ENCODE data around the gene ESPNL. TPM values are rescaled to one million over a fixed set of nuclear protein-coding genes. Genes with fewer than 3 reads are reported as not detected.
A peak's percentile ranks its signal among the peaks of the same experiment; 100 is the strongest.

ESPNL gene
- total RNA-seq, 1 experiment from 2014 or later = 0.19 TPM

- TF ChIP-seq CTCF (IDR thresholded peaks at IDR 0.05; ENCODE audit: unreplicated experiment) = no peak
- Mint-ChIP-seq H3K27ac (ENCODE audit: unreplicated experiment) (no peak overlapping the region), H3K36me3 (ENCODE audit: insufficient read depth, unreplicated experiment) (peaks cover 42% of the 10 kb centered on the region), H3K9me3 (ENCODE audit: low read depth, unreplicated experiment) (no peaks in the 10 kb centered on the region), H3K4me3 (ENCODE audit: low read depth, unreplicated experiment) (no peak overlapping the region), H3K4me1 (ENCODE audit: low read depth, unreplicated experiment) (peaks cover 23% of the 10 kb centered on the region), H3K27me3 (ENCODE audit: unreplicated experiment) (peaks cover 14% of the 10 kb centered on the region)
- CTCF ChIA-PET = no interaction called here
- no peak for DNase-seq
- BruUV-seq (replicated peaks) = no TSS peak
- intact Hi-C loops (cut with micrococcal nuclease; ENCODE audit: unreplicated experiment) = no loop called here
These were observed 67.2 kb downstream of the ESPNL start for GRCh38 chr2:238167344-238167715.

DNA sequence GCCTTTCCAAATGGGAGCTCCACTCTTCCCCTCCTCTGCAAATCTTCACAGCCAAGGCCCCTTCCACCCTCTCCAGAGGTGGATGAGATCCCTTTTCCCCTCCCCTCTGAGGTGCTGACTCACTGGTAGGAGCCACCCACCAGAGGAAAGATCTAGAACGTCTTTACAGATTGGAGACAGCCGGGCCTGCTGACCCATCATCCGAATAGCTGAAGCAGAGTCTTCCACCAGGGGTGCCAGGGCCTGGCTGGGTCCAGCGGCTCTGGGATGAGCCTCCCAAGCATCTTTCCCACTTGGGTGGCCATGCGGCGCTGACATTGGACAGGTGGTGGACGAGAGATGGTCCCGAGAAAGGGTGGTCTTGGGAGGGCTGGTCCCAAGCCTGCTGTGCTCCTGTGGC is 67.6 kb downstream of the ESPNL start:
- Mint-ChIP-seq H3K4me1 (ENCODE audit: low read depth, unreplicated experiment) (peaks cover 23% of the 10 kb centered on the region), H3K9me3 (ENCODE audit: low read depth, unreplicated experiment) (no peaks in the 10 kb centered on the region), H3K27me3 (ENCODE audit: unreplicated experiment) (peaks cover 14% of the 10 kb centered on the region), H3K27ac (ENCODE audit: unreplicated experiment) (no peak overlapping the region), H3K36me3 (ENCODE audit: insufficient read depth, unreplicated experiment) (peaks cover 45% of the 10 kb centered on the region), H3K4me3 (ENCODE audit: low read depth, unreplicated experiment) (no peak overlapping the region)
- no TSS peak for BruUV-seq (replicated peaks)
- intact Hi-C loops (cut with micrococcal nuclease; ENCODE audit: unreplicated experiment) = no loop called here
- no peak for DNase-seq
- CTCF ChIA-PET = no interaction called here
- no peak for TF ChIP-seq CTCF (IDR thresholded peaks at IDR 0.05; ENCODE audit: unreplicated experiment)

DNA sequence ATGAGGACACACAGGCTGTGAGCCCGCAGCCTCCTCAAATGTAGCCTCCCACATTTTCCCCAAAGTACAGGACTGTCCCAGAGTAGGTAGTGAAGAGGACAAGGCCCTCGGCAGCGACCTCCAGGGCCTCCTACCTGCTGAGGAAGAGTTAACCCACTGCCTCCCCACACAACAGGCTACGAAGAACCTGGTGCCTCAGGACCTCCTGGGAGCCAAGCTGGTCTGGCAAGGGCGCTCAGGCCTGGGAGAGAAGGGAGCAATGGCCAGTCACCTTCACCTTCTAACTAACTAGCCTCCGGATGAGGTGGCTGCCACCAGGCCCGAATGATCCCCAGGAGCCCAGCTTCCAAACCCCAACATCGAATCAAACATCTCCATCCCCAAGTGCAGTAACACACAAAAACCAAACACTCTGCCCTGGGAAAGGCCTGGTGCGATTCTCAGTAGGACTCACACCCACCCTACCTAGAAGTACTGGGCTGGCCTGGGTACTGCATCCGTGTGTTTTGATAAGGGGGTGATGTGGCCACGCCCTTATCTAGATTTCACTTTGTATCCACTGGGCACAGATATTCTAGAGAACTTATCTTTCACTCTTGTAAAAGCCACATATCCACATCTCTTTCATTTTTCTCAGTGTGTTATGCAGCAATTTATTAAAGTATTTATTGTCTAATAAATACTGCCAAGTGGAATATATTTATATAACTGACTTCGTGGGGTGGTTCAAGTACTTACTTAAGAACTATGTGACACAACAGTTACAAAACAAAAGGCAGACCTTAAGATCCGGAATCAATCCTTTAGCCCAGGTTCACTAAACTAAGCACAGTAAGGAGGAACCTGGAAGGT is 68.3 kb downstream of the ESPNL start:
- Mint-ChIP-seq H3K36me3 (ENCODE audit: insufficient read depth, unreplicated experiment) (peaks cover 47% of the 10 kb centered on the region), H3K9me3 (ENCODE audit: low read depth, unreplicated experiment) (no peaks in the 10 kb centered on the region), H3K4me1 (ENCODE audit: low read depth, unreplicated experiment) (peaks cover 23% of the 10 kb centered on the region), H3K27ac (ENCODE audit: unreplicated experiment) (peak overlapping the region; percentile 42), H3K27me3 (ENCODE audit: unreplicated experiment) (peaks cover 14% of the 10 kb centered on the region), H3K4me3 (ENCODE audit: low read depth, unreplicated experiment) (no peak overlapping the region)
- intact Hi-C loops (cut with micrococcal nuclease; ENCODE audit: unreplicated experiment) = no loop called here
- DNase-seq = no peak
- CTCF ChIA-PET = no interaction called here
- BruUV-seq (replicated peaks) = no TSS peak
- TF ChIP-seq CTCF (IDR thresholded peaks at IDR 0.05; ENCODE audit: unreplicated experiment) = no peak

- Mint-ChIP-seq H3K9me3 (ENCODE audit: low read depth, unreplicated experiment) (no peaks in the 10 kb centered on the region), H3K4me1 (ENCODE audit: low read depth, unreplicated experiment) (peaks cover 23% of the 10 kb centered on the region), H3K27ac (ENCODE audit: unreplicated experiment) (peak overlapping the region; percentile 42), H3K4me3 (ENCODE audit: low read depth, unreplicated experiment) (no peak overlapping the region), H3K36me3 (ENCODE audit: insufficient read depth, unreplicated experiment) (peaks cover 55% of the 10 kb centered on the region), H3K27me3 (ENCODE audit: unreplicated experiment) (peaks cover 14% of the 10 kb centered on the region)
- intact Hi-C loops (cut with micrococcal nuclease; ENCODE audit: unreplicated experiment) = no loop called here
- DNase-seq = no peak
- CTCF ChIA-PET = interaction anchor here (1.0 kb wide), 1 partner anchor 27 kb away, joined by 3 read pairs; no protein-coding TSS in a partner anchor
- TF ChIP-seq CTCF (IDR thresholded peaks at IDR 0.05; ENCODE audit: unreplicated experiment) = no peak
- BruUV-seq (replicated peaks) = no TSS peak
These were observed 69.0 kb downstream of the ESPNL start for GRCh38 chr2:238169048-238169707.

All from Calu3 (cell line).